ENCODE results near the gene OR2V1. TPM values are rescaled to one million over a fixed set of nuclear protein-coding genes. Genes with fewer than 3 reads are reported as not detected.

Gene OR2V1
- total and polyA plus RNA-seq, 2 of the 13 experiments (the other 11 are each of a cell fraction or from before 2014, with no cell fraction given), result not detected

DNA sequence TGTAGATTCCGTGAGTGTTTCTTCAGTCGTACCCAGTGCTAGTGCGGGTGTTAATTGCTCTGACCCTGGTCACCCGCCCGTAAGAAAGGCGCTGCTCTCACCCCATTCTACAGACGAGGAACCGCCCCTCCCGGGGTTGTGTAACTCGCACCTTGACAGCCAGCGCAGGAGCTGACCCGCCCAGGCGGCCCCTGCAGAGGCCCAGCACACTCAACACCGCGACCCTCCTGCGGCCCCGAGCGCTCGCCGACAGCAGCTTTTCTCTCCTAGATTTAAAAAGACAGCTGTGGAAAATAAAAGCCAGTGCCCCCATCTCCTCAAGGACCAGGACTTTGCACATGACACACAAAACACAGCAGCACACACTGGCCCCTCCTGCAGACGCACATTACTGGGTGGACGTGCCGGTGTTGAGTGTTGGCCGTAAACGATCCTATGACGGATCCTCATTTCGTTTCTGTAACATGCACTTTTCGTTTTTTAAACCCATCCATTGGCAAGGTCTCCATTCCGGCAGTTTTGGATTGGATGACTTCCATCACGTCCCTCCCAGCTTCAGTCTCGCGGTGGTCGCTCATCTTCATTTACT lies 39.4 kb upstream of the OR2V1 start:
- 10% methylated on average over 16 of the region's 33 CpGs for WGBS (ENCODE audit: low lambda C conversion rate)
- ATAC-seq, result peak; percentile 73
- TF ChIP-seq, protein P1, sequence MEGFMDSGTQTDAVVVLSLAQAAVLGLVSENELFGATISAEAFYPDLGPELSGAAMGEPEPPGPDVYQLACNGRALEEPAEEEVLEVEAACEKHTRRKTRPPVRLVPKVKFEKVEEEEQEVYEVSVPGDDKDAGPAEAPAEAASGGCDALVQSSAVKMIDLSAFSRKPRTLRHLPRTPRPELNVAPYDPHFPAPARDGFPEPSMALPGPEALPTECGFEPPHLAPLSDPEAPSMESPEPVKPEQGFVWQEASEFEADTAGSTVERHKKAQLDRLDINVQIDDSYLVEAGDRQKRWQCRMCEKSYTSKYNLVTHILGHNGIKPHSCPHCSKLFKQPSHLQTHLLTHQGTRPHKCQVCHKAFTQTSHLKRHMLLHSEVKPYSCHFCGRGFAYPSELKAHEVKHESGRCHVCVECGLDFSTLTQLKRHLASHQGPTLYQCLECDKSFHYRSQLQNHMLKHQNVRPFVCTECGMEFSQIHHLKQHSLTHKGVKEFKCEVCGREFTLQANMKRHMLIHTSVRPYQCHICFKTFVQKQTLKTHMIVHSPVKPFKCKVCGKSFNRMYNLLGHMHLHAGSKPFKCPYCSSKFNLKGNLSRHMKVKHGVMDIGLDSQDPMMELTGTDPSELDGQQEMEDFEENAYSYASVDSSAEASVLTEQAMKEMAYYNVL (CRISPR knock-in tag; IDR thresholded peaks at IDR 0.05; ENCODE audit: borderline replicate concordance), result no peak
- no peak for TF ChIP-seq ZNF230 (CRISPR knock-in tag; IDR thresholded peaks at IDR 0.05)
- TF ChIP-seq, protein P2, sequence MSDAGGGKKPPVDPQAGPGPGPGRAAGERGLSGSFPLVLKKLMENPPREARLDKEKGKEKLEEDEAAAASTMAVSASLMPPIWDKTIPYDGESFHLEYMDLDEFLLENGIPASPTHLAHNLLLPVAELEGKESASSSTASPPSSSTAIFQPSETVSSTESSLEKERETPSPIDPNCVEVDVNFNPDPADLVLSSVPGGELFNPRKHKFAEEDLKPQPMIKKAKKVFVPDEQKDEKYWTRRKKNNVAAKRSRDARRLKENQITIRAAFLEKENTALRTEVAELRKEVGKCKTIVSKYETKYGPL (CRISPR knock-in tag; IDR thresholded peaks at IDR 0.05), result peak; percentile 87; the same call in 1 of the 2 replicates
- TF ChIP-seq, protein P3, sequence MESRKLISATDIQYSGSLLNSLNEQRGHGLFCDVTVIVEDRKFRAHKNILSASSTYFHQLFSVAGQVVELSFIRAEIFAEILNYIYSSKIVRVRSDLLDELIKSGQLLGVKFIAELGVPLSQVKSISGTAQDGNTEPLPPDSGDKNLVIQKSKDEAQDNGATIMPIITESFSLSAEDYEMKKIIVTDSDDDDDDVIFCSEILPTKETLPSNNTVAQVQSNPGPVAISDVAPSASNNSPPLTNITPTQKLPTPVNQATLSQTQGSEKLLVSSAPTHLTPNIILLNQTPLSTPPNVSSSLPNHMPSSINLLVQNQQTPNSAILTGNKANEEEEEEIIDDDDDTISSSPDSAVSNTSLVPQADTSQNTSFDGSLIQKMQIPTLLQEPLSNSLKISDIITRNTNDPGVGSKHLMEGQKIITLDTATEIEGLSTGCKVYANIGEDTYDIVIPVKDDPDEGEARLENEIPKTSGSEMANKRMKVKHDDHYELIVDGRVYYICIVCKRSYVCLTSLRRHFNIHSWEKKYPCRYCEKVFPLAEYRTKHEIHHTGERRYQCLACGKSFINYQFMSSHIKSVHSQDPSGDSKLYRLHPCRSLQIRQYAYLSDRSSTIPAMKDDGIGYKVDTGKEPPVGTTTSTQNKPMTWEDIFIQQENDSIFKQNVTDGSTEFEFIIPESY (CRISPR knock-in tag; IDR thresholded peaks at IDR 0.05), result no peak
- no peak for TF ChIP-seq YY1 (IDR thresholded peaks at IDR 0.05; ENCODE audit: insufficient read depth, insufficient replicate concordance, low read depth, low read length)
- TF ChIP-seq PRMT3 (CRISPR knock-in tag; IDR thresholded peaks at IDR 0.05; ENCODE audit: borderline replicate concordance, low read depth), result no peak
- no peak for TF ChIP-seq NKX3-1 (CRISPR knock-in tag; IDR thresholded peaks at IDR 0.05)
- no peak for TF ChIP-seq ZNF234 (CRISPR knock-in tag; conservative IDR thresholded peaks at IDR 0.05)
- TF ChIP-seq HNF4G (IDR thresholded peaks at IDR 0.05; ENCODE audit: borderline replicate concordance, low read depth, low read length), result peak; percentile 3; the same call in 1 of the 2 replicates
- TF ChIP-seq HNF4G (CRISPR knock-in tag; IDR thresholded peaks at IDR 0.05; ENCODE audit: borderline replicate concordance, low read depth), result no peak
- TF ChIP-seq ZNF616 (CRISPR knock-in tag; IDR thresholded peaks at IDR 0.05; ENCODE audit: low read depth), result no peak
- TF ChIP-seq FOXC1 (CRISPR knock-in tag; IDR thresholded peaks at IDR 0.05; ENCODE audit: borderline replicate concordance), result no peak
- TF ChIP-seq TBX3 (IDR thresholded peaks at IDR 0.05; ENCODE audit: borderline replicate concordance), result no peak
- TF ChIP-seq, protein P4, sequence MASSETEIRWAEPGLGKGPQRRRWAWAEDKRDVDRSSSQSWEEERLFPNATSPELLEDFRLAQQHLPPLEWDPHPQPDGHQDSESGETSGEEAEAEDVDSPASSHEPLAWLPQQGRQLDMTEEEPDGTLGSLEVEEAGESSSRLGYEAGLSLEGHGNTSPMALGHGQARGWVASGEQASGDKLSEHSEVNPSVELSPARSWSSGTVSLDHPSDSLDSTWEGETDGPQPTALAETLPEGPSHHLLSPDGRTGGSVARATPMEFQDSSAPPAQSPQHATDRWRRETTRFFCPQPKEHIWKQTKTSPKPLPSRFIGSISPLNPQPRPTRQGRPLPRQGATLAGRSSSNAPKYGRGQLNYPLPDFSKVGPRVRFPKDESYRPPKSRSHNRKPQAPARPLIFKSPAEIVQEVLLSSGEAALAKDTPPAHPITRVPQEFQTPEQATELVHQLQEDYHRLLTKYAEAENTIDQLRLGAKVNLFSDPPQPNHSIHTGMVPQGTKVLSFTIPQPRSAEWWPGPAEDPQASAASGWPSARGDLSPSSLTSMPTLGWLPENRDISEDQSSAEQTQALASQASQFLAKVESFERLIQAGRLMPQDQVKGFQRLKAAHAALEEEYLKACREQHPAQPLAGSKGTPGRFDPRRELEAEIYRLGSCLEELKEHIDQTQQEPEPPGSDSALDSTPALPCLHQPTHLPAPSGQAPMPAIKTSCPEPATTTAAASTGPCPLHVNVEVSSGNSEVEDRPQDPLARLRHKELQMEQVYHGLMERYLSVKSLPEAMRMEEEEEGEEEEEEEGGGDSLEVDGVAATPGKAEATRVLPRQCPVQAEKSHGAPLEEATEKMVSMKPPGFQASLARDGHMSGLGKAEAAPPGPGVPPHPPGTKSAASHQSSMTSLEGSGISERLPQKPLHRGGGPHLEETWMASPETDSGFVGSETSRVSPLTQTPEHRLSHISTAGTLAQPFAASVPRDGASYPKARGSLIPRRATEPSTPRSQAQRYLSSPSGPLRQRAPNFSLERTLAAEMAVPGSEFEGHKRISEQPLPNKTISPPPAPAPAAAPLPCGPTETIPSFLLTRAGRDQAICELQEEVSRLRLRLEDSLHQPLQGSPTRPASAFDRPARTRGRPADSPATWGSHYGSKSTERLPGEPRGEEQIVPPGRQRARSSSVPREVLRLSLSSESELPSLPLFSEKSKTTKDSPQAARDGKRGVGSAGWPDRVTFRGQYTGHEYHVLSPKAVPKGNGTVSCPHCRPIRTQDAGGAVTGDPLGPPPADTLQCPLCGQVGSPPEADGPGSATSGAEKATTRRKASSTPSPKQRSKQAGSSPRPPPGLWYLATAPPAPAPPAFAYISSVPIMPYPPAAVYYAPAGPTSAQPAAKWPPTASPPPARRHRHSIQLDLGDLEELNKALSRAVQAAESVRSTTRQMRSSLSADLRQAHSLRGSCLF (CRISPR knock-in tag; IDR thresholded peaks at IDR 0.05; ENCODE audit: borderline replicate concordance), result no peak

More for the DNA sequence above, 39.4 kb upstream of the OR2V1 start:
- H3K27ac ChIP-seq (ENCODE audit: extremely low read length, insufficient read depth, low read length), result no peak overlapping the region
- no peaks in the 10 kb centered on the region for H3K36me3 ChIP-seq (replicated peaks in 1 of 2; ENCODE audit: control insufficient read depth in 1 of 2, insufficient read depth in 2 of 2, low read length in 2 of 2)
- peak overlapping the region; percentile 48 to 79 (median 57); a peak in 5 of 6 replicates for H3K4me3 ChIP-seq (replicated peaks in 1 of 3; ENCODE audit: insufficient read depth in 1 of 3, low read depth in 2 of 3, low read length in 3 of 3)
- in situ Hi-C loops (cut with HindIII; ENCODE audit: extremely low pct_ligation_motif_present, low pct_unique_long_range_greater_than_20kb) (no loop called here), intact Hi-C loops (cut with micrococcal nuclease; ENCODE audit: unreplicated experiment) (no loop called here)
- POLR2A ChIA-PET, result interaction anchor here (1.0 to 1.2 kb wide), 2 partner anchors 14 to 53 kb away, joined by 3 to 4 read pairs; no protein-coding TSS in a partner anchor
- H2AFZ ChIP-seq (ENCODE audit: low read length), result peak overlapping the region; percentile 69
- CTCF ChIA-PET (ENCODE audit: low intra/inter-chr PET ratio, low total read pairs), result no interaction called here
- BruUV-seq (replicated peaks), result no TSS peak
- no peak for FAIRE-seq
- no peaks in the 10 kb centered on the region for H3K9me3 ChIP-seq (ENCODE audit: low read length)
- no peak for DNase-seq (ENCODE audit: low spot score)
- no peaks in the 10 kb centered on the region for H3K79me2 ChIP-seq (ENCODE audit: insufficient read depth, low read length)
- no peaks in the 10 kb centered on the region for H4K20me1 ChIP-seq (ENCODE audit: insufficient read depth, low read length)
- H3K9ac ChIP-seq (ENCODE audit: insufficient read depth, low read depth, low read length), result peak overlapping the region; percentile 26; the same call in 1 of the 2 replicates
- H3K27me3 ChIP-seq (ENCODE audit: control insufficient read depth in 1 of 2, insufficient read depth in 2 of 2, low read length in 2 of 2), result peaks cover 0 to 12% of the 10 kb centered on the region in 2 experiments; a peak in 1 of 5 replicates
- peaks cover 50% of the 10 kb centered on the region for H3K4me1 ChIP-seq (ENCODE audit: insufficient read depth, low read length)
- peak overlapping the region; percentile 96 for H3K4me2 ChIP-seq (ENCODE audit: low read depth, low read length)
